SH-SY5Y (cell line): ENCODE results near the gene MANSC1.

Experiments used
- GATA2 ChIP-seq: IDR thresholded peaks from 2 replicates; pipeline ENCODE4 v1.6.1; 2011; ENCODE audit warnings: mild to moderate bottlenecking, low read depth, low read length
- GATA3 ChIP-seq: IDR thresholded peaks from 2 replicates; pipeline ENCODE4 v1.6.1; 2011; ENCODE audit warnings: low read depth, mild to moderate bottlenecking, low read length, moderate library complexity

The MANSC1 gene

GRCh38 chr12:12350868-12351463 lies 924 bp upstream of the MANSC1 start:
- TF ChIP-seq GATA2: no peak
- TF ChIP-seq GATA3: no peak

DNA sequence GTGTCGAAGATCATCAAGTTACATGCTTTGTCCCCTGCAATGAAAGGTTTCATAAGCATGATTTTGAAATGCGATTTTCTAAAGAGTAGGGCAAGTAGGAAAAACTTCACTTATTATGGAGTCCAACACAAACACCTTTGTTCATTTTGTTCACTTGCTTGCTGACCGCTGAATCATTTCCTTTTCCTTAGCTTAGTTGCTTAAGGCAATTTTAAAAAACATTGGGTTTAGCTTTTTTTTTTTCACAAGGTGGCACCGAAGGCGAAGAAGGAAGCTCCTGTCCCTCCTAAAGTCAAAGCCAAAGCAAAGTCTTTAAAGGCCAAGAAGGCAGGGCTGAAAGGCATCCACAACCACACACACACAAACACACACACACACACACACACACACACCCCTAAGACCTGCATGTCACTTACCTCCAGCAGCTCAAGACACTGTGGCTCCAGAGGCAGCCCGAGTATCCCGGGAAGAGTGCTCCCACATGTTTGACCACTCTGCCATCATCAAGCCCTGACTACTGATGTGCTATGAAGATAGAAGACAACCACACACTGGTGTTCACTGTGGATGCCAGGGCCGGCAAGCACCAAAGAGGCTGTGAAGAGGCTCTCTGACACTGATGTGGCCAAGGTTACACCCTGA lies 11.4 kb downstream of the MANSC1 start:
- 0 out of 2 replicates have a peak, but pooled peaks have one; percentile 5 for TF ChIP-seq GATA2
- no peak for TF ChIP-seq GATA3

DNA sequence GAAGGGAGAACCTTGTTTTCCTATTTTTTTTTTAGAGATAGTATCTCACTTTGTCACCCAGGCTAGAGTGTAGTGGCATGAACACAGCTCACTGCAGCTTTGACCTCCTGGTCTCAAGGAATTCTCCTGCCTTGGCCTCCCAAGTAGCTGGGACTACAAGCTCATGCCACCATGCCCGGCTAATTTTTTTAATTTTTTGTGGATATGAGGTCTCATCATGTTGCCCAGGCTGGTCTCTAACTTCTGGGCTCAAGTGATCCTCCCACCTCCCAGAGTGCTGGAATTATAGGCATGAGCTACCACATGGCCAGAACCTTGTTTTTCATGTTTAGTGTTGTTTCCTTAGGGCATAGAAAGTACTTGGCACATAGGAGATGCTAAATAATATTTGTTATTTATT lies 13.5 kb downstream of the MANSC1 start:
- no peak for TF ChIP-seq GATA3
- TF ChIP-seq GATA2: no peak

- TF ChIP-seq GATA3: no peak
- TF ChIP-seq GATA2: no peak
Measured at GRCh38 chr12:12336049-12336411, 14.0 kb downstream of the MANSC1 start.

- TF ChIP-seq GATA2 (no peak), GATA3 (no peak)
Measured at GRCh38 chr12:12334367-12335040, 15.5 kb downstream of the MANSC1 start.

GRCh38 chr12:12333407-12334366 lies 16.4 kb downstream of the MANSC1 start:
- TF ChIP-seq GATA2: no peak
- no peak for TF ChIP-seq GATA3

DNA sequence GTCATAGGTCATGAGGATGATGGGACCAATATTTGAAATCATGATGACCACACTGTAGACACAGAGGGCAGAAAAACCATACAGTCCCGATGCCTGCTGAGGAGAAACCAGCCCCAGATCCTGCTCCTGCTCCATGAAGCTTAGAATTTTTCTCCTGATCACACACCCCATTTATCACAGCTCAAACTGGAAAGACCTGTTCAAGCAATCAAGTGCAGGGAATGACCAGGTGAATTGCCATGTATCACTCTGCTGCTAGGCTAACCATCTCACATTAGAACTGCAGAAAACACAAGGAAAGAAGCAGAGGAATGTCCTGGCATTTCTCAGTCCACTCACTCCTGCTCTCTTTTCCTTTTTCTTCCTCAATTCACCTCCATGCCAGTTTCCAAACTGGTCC lies 18.1 kb downstream of the MANSC1 start:
- TF ChIP-seq GATA2 (no peak), GATA3 (no peak)

DNA sequence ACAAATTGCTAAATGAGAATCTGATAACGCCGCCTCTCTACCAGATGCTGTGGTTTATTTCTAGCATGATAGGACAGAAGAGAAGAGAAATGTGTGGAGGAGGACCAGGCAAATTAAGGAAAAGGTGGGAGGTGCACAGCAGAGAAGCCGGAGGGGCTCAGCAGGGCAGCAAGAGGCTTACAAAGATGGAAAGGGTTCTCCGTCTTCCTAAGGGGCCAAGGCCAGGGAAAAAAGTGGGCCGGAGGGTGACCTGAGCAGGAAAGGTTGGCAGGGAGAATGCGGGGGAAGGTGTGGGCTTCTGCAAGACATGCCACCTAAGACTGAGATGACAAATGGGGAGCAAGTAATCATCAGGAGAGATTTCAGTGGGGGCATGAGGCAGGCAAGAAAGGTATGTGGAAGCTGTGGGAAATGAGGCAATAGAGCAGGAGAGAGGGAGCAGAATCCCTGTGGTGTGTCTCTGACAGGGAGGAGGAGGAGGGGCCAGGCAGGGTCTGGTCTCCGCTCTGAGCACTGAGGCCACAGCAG lies 18.7 kb downstream of the MANSC1 start:
- no peak for TF ChIP-seq GATA3
- TF ChIP-seq GATA2: no peak

DNA sequence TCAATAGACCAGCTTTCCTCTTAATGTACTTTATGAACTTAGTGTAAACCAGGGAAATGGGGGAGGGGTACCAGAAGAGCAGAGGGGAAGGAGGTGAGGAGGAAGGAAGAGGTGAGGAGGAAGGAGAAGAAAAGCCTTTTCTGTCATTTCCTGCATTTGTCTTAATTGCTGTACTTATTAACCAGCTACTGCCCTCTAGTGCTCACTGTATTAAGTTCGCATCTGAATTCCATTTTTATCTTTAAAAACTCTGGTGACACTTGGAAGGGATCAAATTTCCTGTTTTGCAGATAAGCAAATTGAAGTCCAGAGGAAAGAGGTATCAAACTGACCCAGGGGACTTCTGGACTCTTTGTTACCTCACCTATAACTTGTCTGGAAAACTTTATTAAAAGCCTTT lies 22.2 kb downstream of the MANSC1 start:
- no peak for TF ChIP-seq GATA2
- TF ChIP-seq GATA3: no peak

- no peak for TF ChIP-seq GATA2
- TF ChIP-seq GATA3: no peak
Measured at GRCh38 chr12:12326262-12326661, 23.8 kb downstream of the MANSC1 start.

DNA sequence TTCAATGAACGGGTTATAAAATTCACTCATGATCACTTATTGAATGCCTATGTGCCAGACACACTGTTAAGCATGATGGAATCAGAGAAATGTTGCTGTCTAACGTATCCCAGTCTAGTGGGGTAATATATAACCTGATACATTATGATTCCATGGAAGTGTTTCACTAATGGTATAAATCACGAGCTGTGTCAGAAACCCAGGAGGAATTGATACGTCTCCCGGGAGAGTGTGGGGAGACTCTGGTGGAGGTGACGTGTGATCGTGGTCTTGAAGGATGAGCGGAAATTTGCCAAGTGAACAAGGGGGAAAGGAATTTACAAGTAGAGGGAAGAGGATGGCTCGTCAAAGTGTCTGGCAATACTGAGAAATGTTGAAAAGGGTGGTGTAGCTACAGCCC lies 26.5 kb downstream of the MANSC1 start:
- TF ChIP-seq GATA3 (no peak), GATA2 (no peak)

GRCh38 chr12:12323118-12323517 lies 26.9 kb downstream of the MANSC1 start:
- TF ChIP-seq GATA3: no peak

- TF ChIP-seq GATA2 (no peak), GATA3 (no peak)
Measured at GRCh38 chr12:12319451-12320183, 30.4 kb downstream of the MANSC1 start.
